ENCODE data around the gene MEIOSIN. TPM values are rescaled to one million over a fixed set of nuclear protein-coding genes. Genes with fewer than 3 reads are reported as not detected.
A peak's percentile ranks its signal among the peaks of the same experiment; 100 is the strongest.

MEIOSIN gene
- total and polyA plus RNA-seq, 2 donors (not counting 1 experiment from before 2014, with no cell fraction given): not detected

- no peaks in the 10 kb centered on the region for H3K9me3 ChIP-seq (ENCODE audit: control extremely low read depth in 1 of 3, control insufficient read depth in 2 of 3, insufficient read depth in 1 of 3, low read length in 2 of 3)
- Mint-ChIP-seq H3K4me1 (peaks cover 30% of the 10 kb centered on the region), H3K4me3 (peak within 1 kb of the TSS; percentile 93), H3K27me3 (peaks cover 8% of the 10 kb centered on the region), H3K27ac (peak within 1 kb of the TSS; percentile 92), H3K9me3 (ENCODE audit: insufficient read depth) (no peaks in the 10 kb centered on the region)
- H3K4me3 ChIP-seq (ENCODE audit: control extremely low read depth in 1 of 5, extremely low read depth in 1 of 5, insufficient read depth in 1 of 5, low read depth in 2 of 5, low read length in 4 of 5): peak within 1 kb of the TSS; percentile 40 to 73 (median 59)
- DNase-seq (peak; percentile 99), ATAC-seq (ENCODE audit: low read depth) (peak; percentile 97)
- intact Hi-C loops (cut with micrococcal nuclease): loop anchor here (1.0 to 10.0 kb wide), 10 partner anchors 13 to 286 kb away; partner anchors contain the start of genes CCDC61, FBXO46, OPA3 and SIX5
- ChIA-PET POLR2A (interaction anchor here (0.6 to 1.7 kb wide), 4 partner anchors 23 to 108 kb away, joined by 4 to 18 read pairs (median 4); partner anchors contain the start of genes QPCTL, SIX5 and SNRPD2), CTCF (interaction anchor here (0.6 to 3.5 kb wide), 9 partner anchors 9 to 631 kb away, joined by 3 to 13 read pairs (median 8); partner anchors contain the start of genes QPCTL and SIX5)
- WGBS (ENCODE audit: insufficient coverage): under 1% methylated on average over 81 of the region's 86 CpGs
- no peak for TF ChIP-seq CTCF (IDR thresholded peaks at IDR 0.05)
- TF ChIP-seq EZH2 (IDR thresholded peaks at IDR 0.05; ENCODE audit: borderline replicate concordance, insufficient read depth, low read depth, low read length, poor library complexity, severe bottlenecking): no peak
- peaks cover 0 to 15% of the 10 kb centered on the region in 2 experiments for H3K36me3 ChIP-seq (replicated peaks in 1 of 2; ENCODE audit: control extremely low read depth in 1 of 2, control insufficient read depth in 1 of 2, extremely low read depth in 1 of 2, insufficient read depth in 2 of 2, low read length in 1 of 2)
- peak within 1 kb of the TSS; percentile 22 to 76 for H3K27ac ChIP-seq (ENCODE audit: low read length in 2 of 2)
- H4K20me1 ChIP-seq (ENCODE audit: control insufficient read depth, insufficient read depth, low read length, poor library complexity, severe bottlenecking): peaks cover 33% of the 10 kb centered on the region
- H3K27me3 ChIP-seq (replicated peaks in 1 of 4; ENCODE audit: control extremely low read depth in 1 of 4, control insufficient read depth in 3 of 4, insufficient read depth in 4 of 4, low read length in 3 of 4): no peaks in the 10 kb centered on the region
- H3K4me2 ChIP-seq (replicated peaks; ENCODE audit: low read depth, low read length, poor library complexity, severe bottlenecking): peak within 1 kb of the TSS; percentile 95
- peak within 1 kb of the TSS; percentile 70 for H3K9ac ChIP-seq (ENCODE audit: low read length)
- H2AFZ ChIP-seq (ENCODE audit: insufficient read depth, low read depth, low read length, poor library complexity, severe bottlenecking): peak within 1 kb of the TSS; percentile 75
- peaks cover 24 to 29% of the 10 kb centered on the region in 2 donors for H3K4me1 ChIP-seq (ENCODE audit: control insufficient read depth in 2 of 2, insufficient read depth in 2 of 2, low read length in 2 of 2)
- peaks cover 28% of the 10 kb centered on the region for H3K79me2 ChIP-seq (ENCODE audit: control insufficient read depth, insufficient read depth, low read length)
These were observed 59.4 kb downstream of the MEIOSIN start, which contains the start of gene DMWD for GRCh38 chr19:45792470-45793177. Gene DMWD, minus strand, starts transcription at chr19:45792845. Its CDS starts 89 bp downstream, at chr19:45792756.

Measured in B cell (primary cell).